ENCODE results near the gene SAMSN1.
"Not testable (repeated sequence)": the region's sequence is repeated elsewhere in the genome, so short reads cannot be mapped to it uniquely, and the experiment has no call there.

SAMSN1 gene

GRCh38 chr21:14528815-14529214 is 17.3 kb downstream of the SAMSN1 start:
- no peak for DNase-seq (ENCODE audit: low spot score)

- no peak for DNase-seq (ENCODE audit: low spot score)
Observed at GRCh38 chr21:14527696-14528652, 18.1 kb downstream of the SAMSN1 start.

- no peak for DNase-seq (ENCODE audit: low spot score)
Observed at GRCh38 chr21:14526836-14527695, 19.0 kb downstream of the SAMSN1 start.

- no peak for DNase-seq (ENCODE audit: low spot score)
Observed at GRCh38 chr21:14526199-14526598, 19.9 kb downstream of the SAMSN1 start.

GRCh38 chr21:14523234-14523633 is 22.9 kb downstream of the SAMSN1 start:
- DNase-seq (ENCODE audit: low spot score): peak; percentile 84

- DNase-seq (ENCODE audit: low spot score): no peak
Observed at GRCh38 chr21:14522736-14523135, 23.4 kb downstream of the SAMSN1 start.

- DNase-seq (ENCODE audit: low spot score): no peak
Observed at GRCh38 chr21:14520535-14520934, 25.6 kb downstream of the SAMSN1 start.

GRCh38 chr21:14519000-14519399 is 27.1 kb downstream of the SAMSN1 start:
- DNase-seq (ENCODE audit: low spot score): no peak

GRCh38 chr21:14513804-14514203 is 32.3 kb downstream of the SAMSN1 start:
- no peak for DNase-seq (ENCODE audit: low spot score)

- DNase-seq (ENCODE audit: low spot score): not testable (repeated sequence)
Observed at GRCh38 chr21:14506859-14507457, 39.2 kb downstream of the SAMSN1 start.

- no peak for DNase-seq (ENCODE audit: low spot score)
Observed at GRCh38 chr21:14500873-14501272, 45.2 kb downstream of the SAMSN1 start.

- no peak for DNase-seq (ENCODE audit: low spot score)
Observed at GRCh38 chr21:14499316-14499715, 46.8 kb downstream of the SAMSN1 start.

GRCh38 chr21:14497825-14498224 is 48.3 kb downstream of the SAMSN1 start:
- DNase-seq (ENCODE audit: low spot score): no peak

- DNase-seq (ENCODE audit: low spot score): no peak
Observed at GRCh38 chr21:14495075-14495474, 51.0 kb downstream of the SAMSN1 start.

- DNase-seq (ENCODE audit: low spot score): not testable (repeated sequence)
Observed at GRCh38 chr21:14494181-14494580, 51.9 kb downstream of the SAMSN1 start.

GRCh38 chr21:14493731-14494130 is 52.4 kb downstream of the SAMSN1 start:
- no peak for DNase-seq (ENCODE audit: low spot score)

- no peak for DNase-seq (ENCODE audit: low spot score)
Observed at GRCh38 chr21:14492931-14493330, 53.2 kb downstream of the SAMSN1 start.

GRCh38 chr21:14491269-14491681 is 54.8 kb downstream of the SAMSN1 start:
- DNase-seq (ENCODE audit: low spot score): no peak

- peak; percentile 19 for DNase-seq (ENCODE audit: low spot score)
Observed at GRCh38 chr21:14488672-14489204, 57.4 kb downstream of the SAMSN1 start.

GRCh38 chr21:14487490-14488432 is 58.4 kb downstream of the SAMSN1 start:
- DNase-seq (ENCODE audit: low spot score): peak; percentile 50

- DNase-seq (ENCODE audit: low spot score): peak; percentile 30
Observed at GRCh38 chr21:14486869-14487268, 59.2 kb downstream of the SAMSN1 start.

All from activated CD4-positive, alpha-beta T cell treated with anti-CD3 and anti-CD28 coated beads, Interleukin-2, Interleukin-4, amounts not matched to agents 100 ng/mL and 50 ng/mL, durations not matched to agents 16 hours and 8 hours (primary cell).